IMR-90 (cell line): ENCODE measurements around the gene DCD. TPM values are rescaled to one million over a fixed set of nuclear protein-coding genes. Genes with fewer than 3 reads are reported as not detected.

ENCODE experiments used
- ATAC-seq: fragments of 200-7000 bp; cut with Tn5 transposase; 2 replicates; pipeline ENCODE4 v1.9.1; 2020; ENCODE audit warnings: low read depth, mild to moderate bottlenecking, moderate library complexity
- BruUV-seq: library from RNA; stranded (reverse); fragments of 400-500 nt; replicated peaks from 2 replicates; lab custom pipeline; 2021; lab: Mats Ljungman, UMichigan
- CTCF ChIA-PET: fragments of 300-600 bp; formaldehyde crosslinking; extraction: SDS; loops from one replicate; lab custom pipeline; 2021; ENCODE audit warnings: antibody characterized with exemption; lab: Yijun Ruan, JAX
- POLR2A ChIA-PET: fragments of 300-600 bp; sonication (Branson Sonifier 250); formaldehyde crosslinking; loops from one replicate; lab custom pipeline; 2022; ENCODE audit warnings: antibody characterized with exemption; ENCODE audit not compliant: unreplicated experiment; lab: Charles Lee
- DNase-seq: peaks from one replicate; pipeline ENCODE4 v3.0.0; 2013
- H2AFZ ChIP-seq: replicated peaks from 2 replicates; pipeline ENCODE3; 2013; ENCODE audit warnings: low read length, mild to moderate bottlenecking; ENCODE audit not compliant: poor library complexity
- H2AK5ac ChIP-seq: 2 replicates; pipeline ENCODE4 v1.6.1; 2013; ENCODE audit warnings: low read depth, low read length, inconsistent platforms
- H2AK9ac ChIP-seq: replicated peaks from 2 replicates; pipeline ENCODE3; 2013; ENCODE audit warnings: mild to moderate bottlenecking, low read depth, low read length, moderate library complexity; ENCODE audit not compliant: poor library complexity
- H2BK120ac ChIP-seq: 2 replicates; pipeline ENCODE4 v1.6.1; 2013; ENCODE audit warnings: low read depth, low read length, inconsistent platforms
- H2BK15ac ChIP-seq: 3 replicates; pipeline ENCODE4 v1.6.1; 2013; ENCODE audit warnings: low read depth, low read length, inconsistent platforms
- H2BK20ac ChIP-seq: 2 replicates; pipeline ENCODE4 v1.6.1; 2013; ENCODE audit warnings: low read depth, mild to moderate bottlenecking, inconsistent platforms, low read length, moderate library complexity
- H2BK5ac ChIP-seq: 2 replicates; pipeline ENCODE4 v1.6.1; 2013; ENCODE audit warnings: mild to moderate bottlenecking, low read depth, low read length, inconsistent platforms; ENCODE audit not compliant: poor library complexity, severe bottlenecking
- H3K14ac ChIP-seq: replicated peaks from 2 replicates; pipeline ENCODE4 v1.6.1; 2013; ENCODE audit warnings: low read depth, low read length, inconsistent platforms
- H3K18ac ChIP-seq: 2 replicates; pipeline ENCODE4 v1.6.1; 2013; ENCODE audit warnings: low read depth, low read length, control low read depth
- H3K23ac ChIP-seq: 2 replicates; pipeline ENCODE4 v1.6.1; 2013; ENCODE audit warnings: low read depth, low read length, inconsistent platforms
- H3K27ac ChIP-seq: 2 replicates; pipeline ENCODE4 v1.5.1; 2013; ENCODE audit warnings: mild to moderate bottlenecking, control low read depth, low read length; ENCODE audit not compliant: insufficient read depth
- H3K27me3 ChIP-seq: 2 replicates; pipeline ENCODE4 v1.6.1; 2013; ENCODE audit warnings: low read length; ENCODE audit not compliant: control insufficient read depth, insufficient read depth
- H3K36me3 ChIP-seq: 2 replicates; pipeline ENCODE4 v1.6.1; 2013; ENCODE audit warnings: low read length, mixed read lengths; ENCODE audit not compliant: control insufficient read depth, insufficient read depth
- H3K4ac ChIP-seq: 2 replicates; pipeline ENCODE4 v1.6.1; 2013; ENCODE audit warnings: low read depth, low read length, inconsistent platforms
- H3K4me1 ChIP-seq: 2 replicates; pipeline ENCODE4 v1.6.1; 2013; ENCODE audit warnings: low read length, mixed read lengths; ENCODE audit not compliant: control insufficient read depth, insufficient read depth
- H3K4me2 ChIP-seq: 2 replicates; pipeline ENCODE4 v1.6.1; 2013; ENCODE audit warnings: low read depth, mild to moderate bottlenecking, control low read depth, low read length, moderate library complexity
- H3K4me3 ChIP-seq: 2 replicates; pipeline ENCODE4 v1.5.1; 2013; ENCODE audit warnings: low read depth, mild to moderate bottlenecking, control low read depth, low read length, moderate library complexity; ENCODE audit not compliant: insufficient read depth
- H3K56ac ChIP-seq: 2 replicates; pipeline ENCODE4 v1.6.1; 2013; ENCODE audit warnings: low read length, inconsistent platforms; ENCODE audit not compliant: insufficient read depth; ENCODE audit errors: extremely low read depth
- H3K79me1 ChIP-seq, 2 experiments: 2 replicates each; pipeline ENCODE4 v1.6.1; 2013; ENCODE audit warnings: low read length in 2 of 2, inconsistent platforms in 1 of 2, low read depth in 1 of 2
- H3K9ac ChIP-seq: 2 replicates; pipeline ENCODE4 v1.6.1; 2013; ENCODE audit warnings: low read depth, low read length, control low read depth
- H3K9me1 ChIP-seq: 2 replicates; pipeline ENCODE4 v1.6.1; 2013; ENCODE audit warnings: low read length, inconsistent platforms; ENCODE audit not compliant: insufficient read depth
- H3K9me3 ChIP-seq: 2 replicates; pipeline ENCODE4 v1.6.1; 2013; ENCODE audit warnings: low read length; ENCODE audit not compliant: control insufficient read depth, insufficient read depth
- H4K20me1 ChIP-seq: 2 replicates; pipeline ENCODE4 v1.6.1; 2013; ENCODE audit warnings: low read length, inconsistent platforms; ENCODE audit not compliant: insufficient read depth
- H4K5ac ChIP-seq: 2 replicates; pipeline ENCODE4 v1.6.1; 2013; ENCODE audit warnings: mild to moderate bottlenecking, low read depth, low read length, control low read depth
- H4K8ac ChIP-seq, 2 experiments: 2 replicates each; pipeline ENCODE4 v1.6.1; 2013; ENCODE audit warnings: low read depth in 2 of 2, low read length in 2 of 2, control low read depth in 1 of 2, inconsistent platforms in 1 of 2
- H4K91ac ChIP-seq: 2 replicates; pipeline ENCODE4 v1.6.1; 2013; ENCODE audit warnings: low read depth, low read length, inconsistent platforms; ENCODE audit not compliant: insufficient read depth
- BHLHE40 ChIP-seq: fragments of 150-350 bp; IDR thresholded peaks from 2 replicates; pipeline ENCODE4 v1.6.1; 2016; ENCODE audit warnings: mild to moderate bottlenecking, low read depth, low read length
- CTCF ChIP-seq: conservative IDR thresholded peaks from 2 replicates; pipeline ENCODE4 v1.5.1; 2012; ENCODE audit warnings: mild to moderate bottlenecking, low read depth, low read length, improper control_type of control experiment
- FOS ChIP-seq: fragments of 150-350 bp; IDR thresholded peaks from 2 replicates; pipeline ENCODE4 v1.6.1; 2016; ENCODE audit warnings: low read depth, low read length
- MAZ ChIP-seq: IDR thresholded peaks from 2 replicates; pipeline ENCODE4 v1.6.1; 2012; ENCODE audit warnings: low read depth, mild to moderate bottlenecking, low read length, improper control_type of control experiment, moderate library complexity, borderline replicate concordance
- MXI1 ChIP-seq: IDR thresholded peaks from 2 replicates; pipeline ENCODE4 v1.6.1; 2012; ENCODE audit warnings: low read depth, mild to moderate bottlenecking, low read length, moderate library complexity, borderline replicate concordance
- RCOR1 ChIP-seq: IDR thresholded peaks from 2 replicates; pipeline ENCODE4 v1.6.1; 2012; ENCODE audit warnings: mild to moderate bottlenecking, low read length, improper control_type of control experiment; ENCODE audit not compliant: insufficient replicate concordance
- RFX5 ChIP-seq: IDR thresholded peaks from 2 replicates; pipeline ENCODE4 v1.8.0; 2012; ENCODE audit warnings: low read depth, mild to moderate bottlenecking, low read length, moderate library complexity
- WGBS, 2 experiments: methylation state at CpG; one replicate each; pipeline versions ENCODE4 v1.1.5 to v1.1.7; 2013; ENCODE audit warnings: missing lambda C conversion rate in 2 of 2; ENCODE audit not compliant: insufficient read length in 1 of 2; ENCODE audit errors: extremely low coverage in 2 of 2; 5-methylcytosine and 5-hydroxymethylcytosine counted together
- dilution Hi-C: fragments of 300-500 bp; cut with HindIII; formaldehyde crosslinking; loops from one replicate; pipeline ENCODE4 v1.14.3; 2018; ENCODE audit warnings: low sequenced_read_pairs; ENCODE audit not compliant: unreplicated experiment
- in situ Hi-C: fragments of 300-500 bp; cut with MboI; formaldehyde crosslinking; loops from 3 replicates; pipeline ENCODE4 v1.14.3; 2019; ENCODE audit warnings: low sequenced_read_pairs, inconsistent platforms, mixed read lengths
- intact Hi-C: fragments of 100-400 bp; cut with micrococcal nuclease; formaldehyde crosslinking; loops from 2 replicates; pipeline ENCODE4 v1.10.0; 2022
- polyA plus RNA-seq, 3 experiments: library from polyadenylated mRNA; depleted of rRNA; stranded (reverse); fragments of >200 nt; gene quantifications; 2 replicates each; pipeline ENCODE4 v1.2.3, GENCODE V29; 2012; ENCODE audit warnings: low replicate concordance in 1 of 3
- total RNA-seq: library from RNA; depleted of rRNA; stranded (reverse); fragments of >200 nt; gene quantifications from 2 replicates; pipeline ENCODE4 v1.2.3, GENCODE V29; 2012

The DCD gene
- total and polyA plus RNA-seq, 2 of the 4 experiments (the other 2 are of a cell fraction) = not detected

GRCh38 chr12:54649825-54650224 lies 1.7 kb upstream of the DCD start:
- H3K18ac ChIP-seq = no peak overlapping the region
- ATAC-seq (no peak), DNase-seq (no peak)
- dilution Hi-C loops (no loop called here), in situ Hi-C loops (no loop called here), intact Hi-C loops (no loop called here)
- H3K23ac ChIP-seq = no peak overlapping the region
- no peak overlapping the region for H2BK5ac ChIP-seq
- CTCF ChIA-PET = no interaction called here
- no peak overlapping the region for H3K4me2 ChIP-seq
- no peaks in the 10 kb centered on the region for H3K36me3 ChIP-seq
- H3K4me3 ChIP-seq = no peak overlapping the region
- H2BK15ac ChIP-seq = no peak overlapping the region
- H3K4ac ChIP-seq = no peak overlapping the region
- H4K5ac ChIP-seq = no peak overlapping the region
- no peak overlapping the region for H2AK9ac ChIP-seq
- no peak overlapping the region for H3K14ac ChIP-seq
- H3K56ac ChIP-seq = no peak overlapping the region
- no CpG with 5 or more reads among the region's 1 CpG for WGBS, 2 experiments
- no peak overlapping the region for H3K27ac ChIP-seq
- no peak overlapping the region for H2AFZ ChIP-seq
- H3K4me1 ChIP-seq = no peaks in the 10 kb centered on the region
- POLR2A ChIA-PET = no interaction called here
- H3K27me3 ChIP-seq = peaks cover 6% of the 10 kb centered on the region
- H2BK120ac ChIP-seq = no peak overlapping the region
- BruUV-seq = no TSS peak
- H3K79me1 ChIP-seq = no peaks in the 10 kb centered on the region
- TF ChIP-seq RCOR1 = no peak
- no peak for TF ChIP-seq MAZ
- no peak for TF ChIP-seq BHLHE40
- TF ChIP-seq FOS = no peak
- TF ChIP-seq CTCF = no peak
- no peak for TF ChIP-seq RFX5
- TF ChIP-seq MXI1 = no peak
- H4K20me1 ChIP-seq = no peaks in the 10 kb centered on the region
- no peaks in the 10 kb centered on the region for H3K9me3 ChIP-seq
- no peak overlapping the region for H4K91ac ChIP-seq
- H3K9me1 ChIP-seq = no peaks in the 10 kb centered on the region
- H4K8ac ChIP-seq = no peak overlapping the region
- no peak overlapping the region for H2BK20ac ChIP-seq
- H2AK5ac ChIP-seq = no peak overlapping the region
- H3K9ac ChIP-seq = no peak overlapping the region
